K562 (cell line): Measurements from ENCODE around the gene RDH5. TPM values are rescaled to one million over a fixed set of nuclear protein-coding genes. Genes with fewer than 3 reads are reported as not detected.

Source experiments
- ATAC-seq: fragments of 200-7000 bp; cut with Tn5 transposase; 3 replicates; pipeline ENCODE4 v1.9.1; 2020; ENCODE audit warnings: moderate library complexity
- BruUV-seq: library from RNA; stranded (reverse); fragments of 400-500 nt; replicated peaks from 2 replicates; lab custom pipeline; 2021; lab: Mats Ljungman, UMichigan
- CTCF ChIA-PET: fragments of 300-600 bp; formaldehyde crosslinking; extraction: SDS; loops from one replicate; lab custom pipeline; 2021; ENCODE audit warnings: low intra/inter-chr PET ratio; lab: Yijun Ruan, JAX
- POLR2A ChIA-PET: fragments of 300-600, 350-650 bp; sonication (Branson Sonifier 250); formaldehyde crosslinking; extraction: SDS; loops from one replicate; lab custom pipeline; 2021; ENCODE audit warnings: antibody characterized with exemption, inconsistent platforms; lab: Yijun Ruan, JAX
- DNase-seq, 4 experiments: peaks; one replicate each; pipeline versions ENCODE4 v3.0.0 to v3.0.0-alpha.2; 2011 to 2018; ENCODE audit warnings: low spot score in 3 of 4, mixed read lengths in 3 of 4; ENCODE audit errors: extremely low read depth in 1 of 4
- FAIRE-seq: peaks from 2 replicates; lab custom pipeline; 2011; peaks lifted over from hg19 to GRCh38; lab: Jason Lieb, UNC
- H2AFZ ChIP-seq: 2 replicates; pipeline ENCODE4 v1.6.0; 2011; ENCODE audit warnings: low read depth, low read length, control low read depth, inconsistent platforms
- H3K27ac ChIP-seq: fragments of 200-600 bp; 3 replicates; pipeline ENCODE4 v1.8.0; 2011; ENCODE audit warnings: low read depth, mild to moderate bottlenecking, control low read depth, inconsistent platforms, low read length, moderate library complexity, mixed read lengths; ENCODE audit errors: extremely low read depth
- H3K27me3 ChIP-seq, 2 experiments: fragments of 300-600 bp in 1 of 2; 2 replicates in 1 of 2; 3 replicates in 1 of 2; pipeline versions ENCODE4 v1.6.0 to v1.8.0; 2011; ENCODE audit warnings: inconsistent platforms in 2 of 2, low read length in 2 of 2, mild to moderate bottlenecking in 1 of 2, mixed read lengths in 1 of 2, moderate library complexity in 1 of 2; ENCODE audit not compliant: control insufficient read depth in 2 of 2, insufficient read depth in 2 of 2
- H3K36me3 ChIP-seq: fragments of 300-600 bp; 3 replicates; pipeline ENCODE4 v1.8.0; 2011; ENCODE audit warnings: mild to moderate bottlenecking, low read length, inconsistent platforms; ENCODE audit not compliant: control insufficient read depth, insufficient read depth
- H3K4me1 ChIP-seq, 2 experiments: fragments of 200-600 bp in 1 of 2; replicated peaks in 1 of 2; 2 replicates in 1 of 2; 3 replicates in 1 of 2; pipeline versions ENCODE4 v1.5.1 to v1.8.0; 2011; ENCODE audit warnings: inconsistent platforms in 2 of 2, low read length in 2 of 2, mild to moderate bottlenecking in 1 of 2, mixed read lengths in 1 of 2, moderate library complexity in 1 of 2; ENCODE audit not compliant: control insufficient read depth in 2 of 2, insufficient read depth in 2 of 2
- H3K4me2 ChIP-seq: 2 replicates; pipeline ENCODE4 v1.6.1; 2011; ENCODE audit warnings: low read length, control low read depth, inconsistent platforms, mixed read lengths; ENCODE audit not compliant: insufficient read depth
- H3K4me3 ChIP-seq: fragments of 200-600 bp; sonication (generic), shearing (Covaris generic); 2 replicates; pipeline ENCODE4 v1.5.1; 2016; ENCODE audit warnings: control low read depth, inconsistent platforms
- H3K79me2 ChIP-seq: fragments of 200-600 bp; 3 replicates; pipeline ENCODE4 v1.8.0; 2011; ENCODE audit warnings: low read length, inconsistent platforms; ENCODE audit not compliant: control insufficient read depth, insufficient read depth
- H3K9ac ChIP-seq, 2 experiments: 2 replicates each; pipeline versions ENCODE4 v1.6.0 to v1.6.1; 2011; ENCODE audit warnings: low read depth in 2 of 2, low read length in 2 of 2, control low read depth in 1 of 2, inconsistent platforms in 1 of 2, mild to moderate bottlenecking in 1 of 2, mixed read lengths in 1 of 2; ENCODE audit not compliant: insufficient read depth in 1 of 2
- H3K9me1 ChIP-seq: one replicate; pipeline ENCODE4 v1.6.0; 2011; ENCODE audit warnings: inconsistent platforms, mild to moderate bottlenecking, low read length, moderate library complexity; ENCODE audit not compliant: control insufficient read depth, insufficient read depth
- H3K9me3 ChIP-seq: replicated peaks from 2 replicates; pipeline ENCODE4 v1.5.1; 2011; ENCODE audit warnings: low read depth, low read length, inconsistent platforms; ENCODE audit not compliant: control insufficient read depth, insufficient read depth
- H4K20me1 ChIP-seq: replicated peaks from 2 replicates; pipeline ENCODE4 v1.6.1; 2011; ENCODE audit warnings: low read length, inconsistent platforms, mixed read lengths; ENCODE audit not compliant: control insufficient read depth, insufficient read depth
- ZNF76 ChIP-seq: fragments of 250-450 bp; sonication (Bioruptor Pico); IDR thresholded peaks from 2 replicates; pipeline ENCODE4 v1.4.0; 2020; ENCODE audit warnings: mild to moderate bottlenecking, moderate library complexity, borderline replicate concordance
- WGBS: fragments of 100-300 bp; shearing (Covaris generic); methylation state at CpG from one replicate; pipeline ENCODE4 v1.1.6; 2016; ENCODE audit warnings: low coverage, mixed read lengths; ENCODE audit not compliant: insufficient coverage; ENCODE audit errors: missing lambda C conversion rate; 5-methylcytosine and 5-hydroxymethylcytosine counted together
- in situ Hi-C: fragments of 300-500 bp; cut with MboI; formaldehyde crosslinking; loops from 4 replicates; pipeline ENCODE4 v1.15.0; 2018; ENCODE audit warnings: inconsistent platforms, mixed read lengths
- intact Hi-C: fragments of 100-400 bp; cut with micrococcal nuclease; formaldehyde crosslinking; loops from 2 replicates; pipeline ENCODE4 v1.14.2; 2022
- polyA plus RNA-seq, 8 experiments: library from polyadenylated mRNA; depleted of rRNA in 4 of 8; stranded (reverse) in 5 of 8; unstranded in 3 of 8; fragments of >200 nt; fragmentation: Nextera tagmentation in 2 of 8; fragmentation: Illumina TruSeq in 1 of 8; extraction: Ambion mirVana in 2 of 8; extraction: Trizol in 1 of 8; gene quantifications; 2 replicates each; pipeline versions ENCODE4 v1.2.1 to v1.2.3, GENCODE V29; 2011 to 2014; ENCODE audit warnings: inconsistent platforms in 1 of 8, missing spikeins in 1 of 8
- total RNA-seq, 7 experiments: library from RNA; depleted of rRNA in 6 of 7; stranded (reverse); fragments of >200 nt in 6 of 7; fragmentation: Illumina TruSeq in 2 of 7; extraction: Trizol in 2 of 7; gene quantifications; 2 replicates each; pipeline versions ENCODE4 v1.2.1 to v1.2.3, GENCODE V29; 2011 to 2021; ENCODE audit warnings: low replicate concordance in 1 of 7
- TF ChIP-seq, protein P1 (sequence below): fragments of 450-650 bp; IDR thresholded peaks from 2 replicates; pipeline ENCODE4 v1.7.0; 2016; ENCODE audit warnings: borderline replicate concordance

The RDH5 gene
- total and polyA plus RNA-seq, 9 of the 15 experiments (the other 6 are each of a cell fraction or from before 2014, with no cell fraction given) = 0.28 to 2.0 (median 1.1) TPM; not detected in 1

GRCh38 chr12:55685671-55686070 is 34.5 kb upstream of the RDH5 start:
- ATAC-seq = no peak
- H3K4me3 ChIP-seq = no peak overlapping the region
- H3K36me3 ChIP-seq = no peaks in the 10 kb centered on the region
- no peak for DNase-seq
- no peak for FAIRE-seq
- intact Hi-C loops = no loop called here
- no peaks in the 10 kb centered on the region for H3K79me2 ChIP-seq
- 0% methylated on average over 5 of the region's 5 CpGs for WGBS
- no peak overlapping the region for H2AFZ ChIP-seq
- no peak overlapping the region for H3K9ac ChIP-seq
- H3K9me1 ChIP-seq = no peaks in the 10 kb centered on the region
- H3K4me1 ChIP-seq = peaks cover 0 to 11% of the 10 kb centered on the region in 2 experiments; a peak in 2 of 5 replicates
- H3K9me3 ChIP-seq = no peaks in the 10 kb centered on the region
- H3K27ac ChIP-seq = no peak overlapping the region
- in situ Hi-C loops = no loop called here
- no peak overlapping the region for H3K4me2 ChIP-seq
- H3K27me3 ChIP-seq = peaks cover 38 to 54% of the 10 kb centered on the region in 2 experiments
- POLR2A ChIA-PET = interaction anchor here (0.6 kb wide), 2 partner anchors 25 to 84 kb away, joined by 3 to 5 read pairs; no protein-coding TSS in a partner anchor
- no peaks in the 10 kb centered on the region for H4K20me1 ChIP-seq
- TF ChIP-seq, protein P1, sequence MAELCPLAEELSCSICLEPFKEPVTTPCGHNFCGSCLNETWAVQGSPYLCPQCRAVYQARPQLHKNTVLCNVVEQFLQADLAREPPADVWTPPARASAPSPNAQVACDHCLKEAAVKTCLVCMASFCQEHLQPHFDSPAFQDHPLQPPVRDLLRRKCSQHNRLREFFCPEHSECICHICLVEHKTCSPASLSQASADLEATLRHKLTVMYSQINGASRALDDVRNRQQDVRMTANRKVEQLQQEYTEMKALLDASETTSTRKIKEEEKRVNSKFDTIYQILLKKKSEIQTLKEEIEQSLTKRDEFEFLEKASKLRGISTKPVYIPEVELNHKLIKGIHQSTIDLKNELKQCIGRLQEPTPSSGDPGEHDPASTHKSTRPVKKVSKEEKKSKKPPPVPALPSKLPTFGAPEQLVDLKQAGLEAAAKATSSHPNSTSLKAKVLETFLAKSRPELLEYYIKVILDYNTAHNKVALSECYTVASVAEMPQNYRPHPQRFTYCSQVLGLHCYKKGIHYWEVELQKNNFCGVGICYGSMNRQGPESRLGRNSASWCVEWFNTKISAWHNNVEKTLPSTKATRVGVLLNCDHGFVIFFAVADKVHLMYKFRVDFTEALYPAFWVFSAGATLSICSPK = no peak
- TF ChIP-seq ZNF76 (CRISPR knock-in tag) = no peak
- TF ChIP-seq, all 486 proteins: peak for 0
- CTCF ChIA-PET = no interaction called here
- no TSS peak for BruUV-seq
